ENCODE measurements around the gene GRIK4.

GRCh38 chr11:120996973-120997372 lies 485.4 kb downstream of the GRIK4 start:
- no peak for TF ChIP-seq CTCF (conservative IDR thresholded peaks at IDR 0.05; ENCODE audit: low read length)
- no peak for TF ChIP-seq EZH2phosphoT487 (IDR thresholded peaks at IDR 0.05; ENCODE audit: borderline replicate concordance, low read depth, low read length)

Measured in OCI-LY7 (cell line).